KBM-7 (cell line): ENCODE data around the gene KCNJ6.
A peak's percentile ranks its signal among the peaks of the same experiment; 100 is the strongest.

Experiments used
- DNase-seq: peaks from one replicate; pipeline ENCODE4 v3.0.0-alpha.2; 2015
- in situ Hi-C: fragments of 300-500 bp; cut with MboI; formaldehyde crosslinking; loops from 2 replicates; pipeline ENCODE4 v1.14.3; 2020; ENCODE audit warnings: low sequenced_read_pairs, low pct_unique_long_range_greater_than_20kb, mixed read lengths

Gene KCNJ6

DNA sequence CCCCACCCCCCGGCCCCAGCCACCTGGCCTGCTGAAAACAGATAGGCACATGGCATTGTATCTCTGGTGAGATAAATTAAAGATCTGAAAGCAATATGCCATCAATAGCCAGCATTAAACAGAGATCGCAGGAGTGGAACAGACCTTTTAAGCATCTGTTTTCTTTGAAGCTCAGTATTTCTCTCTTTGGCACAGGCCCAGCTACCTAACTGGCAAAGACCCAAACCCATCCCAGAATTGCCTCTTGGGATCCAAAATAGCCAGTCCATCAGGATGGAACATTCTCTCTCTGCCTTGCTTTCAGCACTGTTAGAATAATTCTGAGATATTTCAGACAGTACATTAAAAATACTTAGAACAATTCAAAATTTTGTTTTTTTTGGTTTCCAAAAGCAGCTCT lies 46.0 kb downstream of the KCNJ6 start:
- in situ Hi-C loops, result no loop called here
- DNase-seq, result no peak

- no peak for DNase-seq
- in situ Hi-C loops, result no loop called here
Measured at GRCh38 chr21:37869661-37870060, 46.6 kb downstream of the KCNJ6 start.

DNA sequence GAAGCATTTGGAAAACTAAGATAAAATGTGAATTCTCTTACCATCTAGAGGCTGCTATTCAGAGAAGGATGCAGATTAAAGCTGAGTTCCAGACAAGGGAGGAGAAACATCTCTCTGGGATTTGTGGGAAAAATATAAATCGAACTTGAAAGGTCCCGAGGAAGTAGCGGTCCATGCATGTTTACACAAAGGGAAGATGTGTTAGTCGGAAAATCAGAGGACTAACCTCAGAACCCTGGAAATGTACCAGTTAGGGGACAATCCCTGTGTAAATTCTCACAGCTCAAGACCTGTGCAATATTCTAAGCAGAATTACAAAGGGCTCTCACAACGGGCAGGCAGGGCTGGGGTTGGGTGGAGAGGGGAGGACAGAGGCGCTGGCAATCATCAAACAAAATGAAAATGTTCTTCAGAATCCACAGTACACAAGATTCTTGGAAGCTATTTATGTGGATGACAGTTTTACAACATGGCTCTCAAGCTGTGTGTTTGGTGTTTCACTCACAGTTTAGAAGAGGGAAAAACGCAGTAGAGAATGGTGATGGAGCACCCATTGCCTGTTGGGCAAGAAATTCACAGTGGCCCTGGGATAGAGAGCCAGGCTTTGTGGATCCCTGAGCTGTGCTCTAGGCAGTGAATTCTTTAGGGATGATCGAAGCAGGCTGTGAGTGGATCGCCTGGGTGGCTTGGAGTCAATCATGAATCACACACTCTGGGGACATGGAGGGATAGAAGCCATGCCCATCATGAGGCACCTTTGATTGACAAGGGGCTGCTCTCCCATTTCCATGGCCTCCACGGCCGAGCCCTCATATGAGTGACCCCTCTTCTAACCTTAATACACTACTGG lies 47.6 kb downstream of the KCNJ6 start:
- in situ Hi-C loops, result no loop called here
- DNase-seq, result no peak

- in situ Hi-C loops, result no loop called here
- DNase-seq, result peak; percentile 15
Measured at GRCh38 chr21:37866027-37866426, 50.2 kb downstream of the KCNJ6 start.

DNA sequence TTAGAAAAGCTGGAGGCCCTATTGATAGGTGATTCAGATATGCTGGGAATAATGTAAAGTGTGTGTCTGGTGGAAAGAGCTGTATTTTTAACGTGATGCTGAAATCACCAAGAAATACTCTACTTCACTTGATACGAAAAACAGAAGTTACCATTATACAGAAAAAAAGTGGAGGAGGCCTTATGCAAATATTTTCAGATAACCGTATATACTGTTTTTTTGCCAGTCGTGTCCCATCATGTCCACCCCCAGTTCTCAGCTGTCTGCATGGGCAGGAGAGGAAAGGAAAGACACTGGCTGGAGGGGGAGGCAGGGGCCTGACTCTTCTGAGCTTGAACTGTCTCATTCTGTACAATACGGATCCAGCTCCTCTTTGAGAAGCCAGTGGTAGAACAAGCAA lies 51.1 kb downstream of the KCNJ6 start:
- in situ Hi-C loops, result no loop called here

GRCh38 chr21:37863842-37864241 lies 52.4 kb downstream of the KCNJ6 start:
- in situ Hi-C loops, result no loop called here

More for the DNA sequence above, 51.1 kb downstream of the KCNJ6 start:
- DNase-seq, result no peak

GRCh38 chr21:37862536-37862935 lies 53.7 kb downstream of the KCNJ6 start:
- in situ Hi-C loops, result no loop called here
- no peak for DNase-seq

More at GRCh38 chr21:37863842-37864241, 52.4 kb downstream of the KCNJ6 start:
- no peak for DNase-seq

DNA sequence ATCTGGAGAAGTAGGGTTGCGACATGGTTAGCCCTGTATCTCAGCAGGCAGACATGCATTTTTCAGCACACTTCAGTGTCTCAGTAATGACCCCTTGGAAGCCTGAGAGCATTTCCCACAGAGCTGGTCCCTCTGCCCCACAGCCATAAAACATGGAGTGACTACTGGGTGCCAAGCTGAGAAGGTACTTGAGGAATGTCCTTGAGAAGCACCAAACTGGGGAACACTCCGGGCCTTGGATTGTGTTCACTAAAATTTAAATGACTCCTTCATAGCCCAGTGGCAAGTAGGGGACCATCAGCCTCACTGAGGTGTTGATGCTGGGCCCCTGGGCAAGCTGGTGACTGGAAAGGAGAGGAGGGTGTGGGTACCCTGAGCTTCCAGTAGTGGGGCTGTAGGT lies 54.7 kb downstream of the KCNJ6 start:
- in situ Hi-C loops, result no loop called here
- DNase-seq, result no peak

DNA sequence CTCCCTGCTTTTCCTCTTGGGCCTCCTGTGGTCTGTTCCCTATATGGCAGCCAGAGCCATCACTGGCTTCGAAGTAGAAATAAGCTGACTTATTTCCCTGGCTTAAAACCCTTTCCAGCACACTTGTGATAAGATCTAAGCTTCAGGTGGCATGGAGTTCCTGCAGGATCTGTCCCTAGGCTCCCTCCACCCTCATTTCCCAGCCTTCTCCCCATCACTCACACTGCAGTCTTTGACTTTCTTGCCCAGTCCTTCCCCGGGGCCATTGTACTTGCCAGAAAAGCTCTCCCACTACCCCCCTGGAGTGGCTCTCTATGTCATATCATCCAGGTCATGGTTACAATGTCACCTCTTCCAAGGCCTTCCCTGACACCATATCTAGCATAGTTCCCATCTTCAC lies 55.8 kb downstream of the KCNJ6 start:
- in situ Hi-C loops, result no loop called here
- no peak for DNase-seq

GRCh38 chr21:37855647-37856625 lies 60.3 kb downstream of the KCNJ6 start:
- in situ Hi-C loops, result no loop called here
- no peak for DNase-seq

DNA sequence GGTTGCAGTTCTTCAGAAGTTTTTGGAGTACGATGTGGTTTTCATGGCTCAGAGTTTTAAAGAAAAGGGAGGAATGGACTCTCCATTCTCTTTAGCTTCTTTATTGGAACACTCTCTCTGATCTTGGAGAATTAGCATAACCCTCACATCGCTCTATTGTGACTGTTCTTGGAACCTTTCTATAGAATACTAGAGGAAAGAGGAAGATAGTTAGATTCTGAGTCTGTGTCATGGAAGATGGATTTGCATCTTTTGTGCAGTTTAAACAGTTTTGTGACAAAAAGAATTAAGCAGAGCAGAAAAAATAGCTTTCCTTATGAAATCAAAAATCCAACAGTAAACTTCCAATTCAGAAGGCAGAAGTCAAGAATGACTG lies 61.0 kb downstream of the KCNJ6 start:
- in situ Hi-C loops, result no loop called here
- DNase-seq, result no peak

DNA sequence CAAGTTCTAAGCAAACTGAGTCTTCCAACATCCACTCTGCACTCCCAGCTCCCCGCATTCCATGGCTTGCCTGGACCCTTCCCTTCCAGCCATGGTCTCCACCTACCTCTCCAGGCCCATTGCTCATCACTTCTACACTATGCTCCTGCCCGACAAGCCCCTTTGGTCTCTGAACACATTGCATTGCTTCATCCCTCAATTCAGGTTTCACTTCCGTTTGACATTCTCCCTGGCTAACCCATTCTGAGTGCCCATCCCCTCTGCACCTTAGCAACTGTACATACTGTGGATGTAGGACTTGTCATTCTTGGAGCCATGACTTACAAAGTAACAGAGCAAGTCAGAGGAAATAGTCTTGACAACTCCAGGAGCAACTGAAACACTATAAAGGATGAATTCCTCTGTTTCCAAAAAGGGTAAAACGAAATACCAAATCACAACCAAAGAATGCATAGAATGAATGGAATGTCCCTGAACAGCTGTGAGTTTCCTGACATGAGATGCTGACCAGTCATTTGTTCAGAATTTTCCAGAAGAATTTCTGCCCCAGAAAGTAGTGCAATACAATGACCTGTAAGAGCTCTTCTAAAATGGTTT lies 66.7 kb downstream of the KCNJ6 start:
- DNase-seq, result no peak
- in situ Hi-C loops, result no loop called here

DNA sequence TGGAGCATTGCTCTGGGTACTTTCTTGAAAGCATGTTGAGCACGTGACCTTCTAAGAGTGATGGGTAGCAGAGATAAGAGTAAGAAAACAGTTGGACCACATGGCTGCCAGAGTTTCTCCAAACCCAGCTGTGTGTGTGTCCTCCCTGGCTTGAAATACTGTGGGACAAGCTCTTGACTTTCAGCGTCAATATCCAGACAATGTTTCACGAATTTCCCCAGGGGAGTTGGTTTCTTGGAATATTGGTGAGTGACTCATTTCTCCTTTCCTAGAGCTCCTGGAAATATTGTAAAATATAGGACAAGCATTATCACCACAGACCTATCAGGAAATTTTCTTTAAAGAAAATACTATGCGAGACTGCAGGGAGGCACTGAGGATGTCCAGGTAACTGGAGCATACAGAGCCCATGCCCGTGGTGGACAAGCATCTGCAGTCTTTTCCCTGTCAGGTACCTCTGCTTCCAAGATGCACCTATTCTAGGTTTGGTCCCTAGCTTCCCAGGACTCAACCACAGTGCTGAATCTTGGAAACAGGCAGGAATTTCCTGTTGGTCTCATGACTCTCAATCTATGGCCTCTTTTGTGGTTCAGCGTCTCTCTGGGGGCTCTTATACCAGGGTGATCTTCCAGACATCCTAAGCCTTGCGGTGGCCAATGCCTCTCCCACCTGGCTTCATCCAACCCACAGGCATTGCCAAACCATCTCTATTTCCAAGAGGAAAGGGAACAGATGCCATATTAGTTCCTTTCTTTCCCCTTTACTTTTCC lies 67.4 kb downstream of the KCNJ6 start:
- in situ Hi-C loops, result no loop called here

GRCh38 chr21:37845535-37845934 lies 70.7 kb downstream of the KCNJ6 start:
- DNase-seq, result no peak
- in situ Hi-C loops, result no loop called here

More for the DNA sequence above, 67.4 kb downstream of the KCNJ6 start:
- no peak for DNase-seq

DNA sequence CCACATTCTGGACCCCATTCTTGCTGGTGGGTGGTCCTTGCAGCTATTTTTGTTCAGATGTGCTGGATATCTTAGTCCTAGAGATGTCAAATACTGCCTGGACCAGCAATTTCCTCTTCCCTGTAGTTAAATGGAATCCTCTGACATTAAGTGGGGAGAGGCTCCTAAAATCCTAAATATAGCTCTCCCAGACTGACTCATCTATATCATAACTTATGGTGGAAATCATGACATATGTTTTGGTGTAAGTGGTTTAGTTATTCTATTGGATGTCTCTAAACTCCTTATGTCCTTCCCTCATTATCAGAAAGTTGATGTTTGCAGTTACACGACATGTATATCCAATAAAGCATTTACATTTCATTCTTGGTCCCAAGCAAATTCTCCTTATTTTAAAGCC lies 73.1 kb downstream of the KCNJ6 start:
- DNase-seq, result no peak
- in situ Hi-C loops, result no loop called here

DNA sequence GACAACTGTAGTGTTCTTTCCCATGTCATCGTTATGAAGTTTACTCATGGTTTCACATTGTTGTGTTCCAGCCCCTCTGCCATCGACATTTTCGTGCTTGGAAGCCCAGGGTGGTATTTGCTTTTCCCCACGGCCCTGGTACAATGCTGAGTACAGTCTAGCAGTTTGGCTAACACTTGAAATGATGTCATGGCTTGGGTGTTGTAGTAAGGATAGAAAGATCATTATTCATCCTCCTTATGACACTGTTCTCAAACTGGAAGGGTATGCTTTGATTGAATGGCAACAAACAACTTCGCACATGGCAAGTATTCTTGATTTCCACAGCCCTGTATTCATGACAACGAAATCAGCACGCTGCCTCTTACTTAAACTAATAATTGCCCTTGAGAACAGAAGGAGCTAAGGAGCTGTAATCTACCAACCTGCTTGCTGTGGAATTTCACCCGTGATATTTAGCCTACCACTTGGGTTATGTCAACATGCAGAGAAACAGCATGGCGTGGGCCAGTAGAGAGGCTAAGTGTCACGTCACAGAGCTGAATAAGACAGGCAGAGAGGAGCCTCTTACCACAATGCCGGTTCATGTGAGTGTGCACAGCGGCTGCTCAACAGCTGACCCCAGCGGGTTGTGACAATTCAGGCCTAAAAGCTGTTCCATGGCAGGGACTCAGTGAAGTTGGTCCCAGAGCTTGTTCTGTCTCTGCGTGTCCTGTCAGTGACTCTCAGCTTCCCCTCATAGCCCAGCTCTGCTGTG lies 73.9 kb downstream of the KCNJ6 start:
- no peak for DNase-seq
- in situ Hi-C loops, result no loop called here

GRCh38 chr21:37837381-37837780 lies 78.9 kb downstream of the KCNJ6 start:
- in situ Hi-C loops, result no loop called here

GRCh38 chr21:37835481-37835880 lies 80.8 kb downstream of the KCNJ6 start:
- DNase-seq, result no peak
- in situ Hi-C loops, result no loop called here

More at GRCh38 chr21:37837381-37837780, 78.9 kb downstream of the KCNJ6 start:
- DNase-seq, result no peak
